Activated gamma-delta T cell treated with anti-CD3 and anti-CD28 coated beads, Interleukin-2, amount 50 U/mL, for 16 hours (primary cell): ENCODE results near the gene RNF130.

Experiments
- DNase-seq: peaks from one replicate; pipeline ENCODE4 v3.0.0-alpha.2; 2020; ENCODE audit warnings: low read depth

RNF130 gene, protein sequence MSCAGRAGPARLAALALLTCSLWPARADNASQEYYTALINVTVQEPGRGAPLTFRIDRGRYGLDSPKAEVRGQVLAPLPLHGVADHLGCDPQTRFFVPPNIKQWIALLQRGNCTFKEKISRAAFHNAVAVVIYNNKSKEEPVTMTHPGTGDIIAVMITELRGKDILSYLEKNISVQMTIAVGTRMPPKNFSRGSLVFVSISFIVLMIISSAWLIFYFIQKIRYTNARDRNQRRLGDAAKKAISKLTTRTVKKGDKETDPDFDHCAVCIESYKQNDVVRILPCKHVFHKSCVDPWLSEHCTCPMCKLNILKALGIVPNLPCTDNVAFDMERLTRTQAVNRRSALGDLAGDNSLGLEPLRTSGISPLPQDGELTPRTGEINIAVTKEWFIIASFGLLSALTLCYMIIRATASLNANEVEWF

DNA sequence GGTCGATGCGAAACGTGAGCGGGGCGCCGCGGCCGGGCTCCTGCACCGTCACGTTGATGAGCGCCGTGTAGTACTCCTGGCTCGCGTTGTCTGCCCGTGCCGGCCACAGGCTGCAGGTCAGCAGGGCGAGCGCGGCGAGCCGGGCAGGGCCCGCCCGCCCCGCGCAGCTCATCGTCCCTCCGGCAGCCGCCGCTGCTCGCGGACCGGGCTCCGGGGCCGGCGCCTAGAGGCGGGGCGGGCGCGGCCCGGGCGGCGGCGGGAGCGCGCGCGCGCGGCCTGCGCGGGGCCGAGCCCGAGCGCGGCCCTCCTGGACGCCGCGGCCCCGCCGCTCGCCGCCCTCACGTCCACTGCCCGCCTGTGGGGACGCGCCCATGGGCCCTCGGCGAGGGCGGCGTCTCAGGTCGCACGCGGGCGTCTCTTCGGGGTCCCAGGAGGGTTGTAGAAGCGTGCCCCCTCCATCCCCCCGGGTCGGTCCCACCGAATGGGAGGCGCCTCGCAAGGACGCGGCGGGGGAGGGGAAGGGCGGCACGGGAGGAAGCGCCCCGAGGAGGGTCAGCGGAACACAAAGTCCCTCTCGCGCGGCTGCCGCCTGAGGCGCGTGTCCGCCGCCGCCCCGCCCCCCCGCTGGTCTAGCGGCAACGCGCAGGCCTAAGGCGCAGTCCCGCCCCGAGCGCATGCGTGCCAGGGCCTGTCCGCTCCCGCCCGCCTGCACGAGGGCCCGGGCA is at the start of gene RNF130:
Gene RNF130, minus strand, starts transcription at position 229 of the 725 bp plus-strand sequence. Its CDS starts 57 bp downstream, at position 172.
- DNase-seq: peak; percentile 78

DNA sequence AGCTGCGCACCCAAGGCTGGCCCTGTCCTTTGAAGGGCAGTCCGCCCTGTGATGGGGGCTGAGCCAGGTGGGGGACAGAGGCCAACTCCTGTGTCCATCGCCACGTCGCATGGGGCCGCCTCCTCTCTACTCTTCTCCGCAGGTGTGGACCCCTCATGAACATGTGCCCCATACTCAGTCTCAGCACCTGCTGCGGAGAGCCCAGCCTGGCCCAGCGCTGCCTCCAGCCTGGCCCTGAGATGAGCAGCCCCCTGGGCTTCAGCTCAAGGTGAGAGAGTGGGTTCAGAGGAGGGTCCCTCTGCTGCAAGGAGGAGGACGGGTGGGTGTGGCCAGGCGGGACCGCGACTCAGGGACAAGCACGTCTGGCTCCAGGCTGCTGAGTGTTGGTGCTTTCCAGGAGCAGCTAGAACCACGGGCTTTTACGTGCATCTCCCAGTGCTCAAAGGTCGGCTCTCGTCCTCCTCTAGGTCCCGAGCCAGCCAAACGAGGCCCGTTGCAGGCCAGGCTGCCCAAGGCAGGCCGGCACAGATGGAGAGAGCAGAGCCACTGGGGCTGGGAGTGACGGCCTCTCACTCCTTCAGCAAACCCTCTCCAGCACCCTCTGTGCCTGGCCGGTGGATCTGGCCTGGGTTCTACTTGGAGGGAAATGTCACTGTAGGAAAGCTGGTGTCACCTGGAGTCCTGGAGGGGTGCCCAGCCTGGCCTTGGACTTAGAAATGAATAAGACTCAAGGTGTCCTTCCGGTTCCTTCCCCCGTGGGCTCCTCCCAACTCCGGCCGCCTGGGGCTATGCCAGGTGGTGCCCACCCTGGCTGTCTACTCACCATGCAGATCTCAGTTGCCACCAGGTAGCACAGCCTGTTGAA is 48.9 kb upstream of the RNF130 start:
- no peak for DNase-seq

DNA sequence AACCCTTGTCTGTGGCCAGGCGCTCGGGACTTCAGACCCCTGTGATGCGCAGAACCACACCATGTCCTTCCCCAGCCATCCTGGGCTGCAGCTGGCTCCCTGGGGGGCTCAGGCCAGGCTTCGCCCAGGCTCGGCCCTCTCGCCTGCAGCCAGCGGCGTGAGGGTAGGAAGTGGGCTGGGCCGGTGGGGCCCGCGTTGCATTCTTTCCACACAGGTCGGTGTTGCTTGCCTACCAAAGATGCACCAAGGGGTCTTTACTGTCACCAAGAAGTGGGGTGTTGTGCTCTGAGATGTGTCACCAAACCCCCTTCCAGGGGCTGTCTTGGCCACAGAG is 48.3 kb upstream of the RNF130 start:
- DNase-seq: no peak

DNA sequence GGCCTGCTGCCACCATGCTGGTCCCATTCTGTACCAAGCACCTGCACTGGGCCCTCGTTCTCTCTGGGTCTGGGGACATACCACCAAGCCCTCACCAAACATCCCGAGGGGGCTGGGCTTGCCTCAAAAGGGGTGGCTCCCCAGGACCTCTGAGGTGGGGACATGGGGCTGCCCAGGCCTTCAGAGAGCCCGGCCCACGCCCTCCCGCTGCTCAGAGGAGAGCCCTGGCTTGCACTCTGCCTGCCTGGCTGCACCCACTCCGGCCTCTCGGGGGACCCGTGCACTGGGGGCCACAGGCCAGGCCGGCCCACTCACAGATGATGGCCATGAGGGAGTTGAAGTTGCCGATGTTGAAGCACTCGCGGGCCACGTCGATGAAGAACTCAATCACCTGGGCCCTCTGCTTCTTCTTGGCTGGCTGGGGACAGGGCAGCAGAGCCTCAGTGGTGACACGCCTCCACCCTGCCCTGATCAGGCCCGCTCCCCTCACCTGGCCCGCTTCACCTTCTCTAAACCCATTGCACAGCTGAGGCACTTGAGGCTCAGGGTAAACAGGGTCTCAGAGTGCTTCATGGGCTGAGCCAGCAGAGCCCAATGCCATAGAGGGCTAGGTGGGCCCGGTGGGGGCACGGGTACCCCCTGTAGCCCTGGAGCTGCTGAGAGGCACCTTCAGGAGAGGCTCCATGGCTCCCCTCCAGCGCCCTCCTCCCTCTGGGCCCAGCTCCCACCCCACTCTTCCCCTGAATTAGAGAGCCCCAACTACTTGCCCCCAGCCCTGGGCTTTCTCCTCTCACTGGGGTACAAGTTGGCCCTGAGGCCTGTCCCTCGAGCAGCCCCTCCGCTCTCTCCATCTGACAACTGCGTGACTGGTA is 47.7 kb upstream of the RNF130 start:
- no peak for DNase-seq

DNA sequence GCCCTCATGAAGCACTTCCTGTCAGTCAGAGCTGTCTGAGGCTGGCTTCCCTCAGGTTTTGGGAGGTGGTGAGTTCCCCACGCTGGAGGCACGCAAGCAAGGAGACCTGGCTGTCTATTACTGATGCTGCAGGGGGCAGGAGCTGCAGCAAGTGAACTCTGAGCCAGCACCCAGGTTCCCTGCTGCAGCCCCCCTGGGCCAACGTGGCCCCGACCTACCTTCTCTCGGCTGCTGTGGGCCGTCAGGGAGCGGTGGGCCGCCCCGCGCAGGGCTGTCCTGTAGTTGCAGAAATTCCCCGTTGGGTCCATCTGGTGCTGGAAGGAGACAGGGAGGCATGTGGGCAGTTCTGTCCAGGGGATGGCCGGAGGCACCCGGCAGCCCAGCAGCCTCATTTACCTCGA is 46.8 kb upstream of the RNF130 start:
- DNase-seq: no peak

DNA sequence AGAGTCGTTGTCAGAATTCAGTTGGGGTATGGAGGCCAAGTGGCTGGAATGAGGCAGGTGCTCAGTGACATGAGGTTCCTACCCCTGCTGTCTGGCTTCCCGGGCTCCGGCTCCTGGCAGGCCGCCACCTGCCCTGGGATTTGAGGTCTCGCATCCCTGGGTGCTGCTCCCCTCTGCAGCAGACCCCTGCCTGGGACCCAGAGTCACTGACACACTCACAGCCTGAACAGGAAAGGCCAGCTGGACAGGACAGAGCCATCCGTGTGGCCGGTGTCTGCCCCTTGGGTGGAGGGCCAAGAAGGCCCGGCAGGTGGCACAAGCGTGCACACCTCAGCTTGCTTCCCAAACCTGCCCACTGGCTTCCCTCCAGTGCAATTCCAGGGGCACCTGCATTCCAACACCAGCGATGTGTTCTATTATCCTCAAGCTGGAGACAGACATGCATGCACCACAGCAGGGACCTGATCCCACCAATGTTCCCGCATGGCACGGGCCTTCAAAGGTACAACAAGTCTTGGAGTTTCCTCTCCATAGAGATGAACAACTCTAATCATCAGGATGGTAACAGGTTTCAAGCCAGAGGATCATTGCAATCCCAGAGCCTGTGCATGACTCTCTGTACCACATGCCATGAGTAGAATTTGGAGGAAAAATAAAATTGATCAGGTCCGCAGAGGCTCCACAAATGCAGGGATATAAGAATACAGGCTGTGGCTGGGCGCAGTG is 45.6 kb upstream of the RNF130 start:
- no peak for DNase-seq

DNA sequence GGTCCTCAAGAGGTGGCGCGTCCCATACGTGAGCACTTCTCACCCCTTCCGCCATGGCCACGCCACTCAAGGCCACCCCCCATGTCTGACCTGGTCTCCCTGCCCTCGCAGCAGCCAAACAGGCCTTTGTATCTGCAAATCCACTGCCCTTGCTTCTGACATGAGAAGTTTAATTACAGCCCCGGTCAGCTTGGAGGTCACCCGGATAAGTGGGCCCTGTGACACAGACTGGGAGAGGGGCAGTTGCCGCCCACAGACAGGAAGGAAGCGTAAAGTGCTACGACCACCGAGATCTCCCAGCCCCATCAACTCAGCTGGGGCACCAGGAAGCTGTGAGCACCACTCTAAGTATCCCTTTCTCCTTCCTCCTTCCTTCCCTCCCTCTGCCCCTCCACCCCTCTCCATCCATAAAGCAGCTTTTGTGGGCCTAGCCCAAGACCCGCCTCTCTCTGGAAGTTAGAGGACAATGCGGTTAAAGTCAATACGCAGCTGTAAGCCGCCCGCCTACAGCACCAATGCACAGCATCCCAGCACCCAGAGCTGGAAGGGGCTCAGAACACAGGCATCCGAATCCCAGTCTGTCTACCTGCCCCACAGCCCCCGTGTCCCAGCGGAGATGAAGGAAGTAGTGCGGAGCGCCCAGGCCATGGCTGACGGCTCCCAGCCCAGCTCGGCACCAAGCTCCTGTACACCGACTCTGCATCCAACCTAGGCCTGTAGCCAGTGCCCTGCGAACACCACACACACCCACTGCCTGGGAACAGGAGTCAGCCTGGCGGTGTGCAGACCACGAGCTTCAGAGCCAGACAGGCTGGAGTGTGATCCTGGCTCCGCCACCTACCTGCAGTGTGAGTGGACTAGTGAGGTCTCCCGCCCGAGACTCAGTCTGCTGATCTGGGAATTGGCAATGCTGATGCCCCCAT is 44.8 kb upstream of the RNF130 start:
- no peak for DNase-seq

DNA sequence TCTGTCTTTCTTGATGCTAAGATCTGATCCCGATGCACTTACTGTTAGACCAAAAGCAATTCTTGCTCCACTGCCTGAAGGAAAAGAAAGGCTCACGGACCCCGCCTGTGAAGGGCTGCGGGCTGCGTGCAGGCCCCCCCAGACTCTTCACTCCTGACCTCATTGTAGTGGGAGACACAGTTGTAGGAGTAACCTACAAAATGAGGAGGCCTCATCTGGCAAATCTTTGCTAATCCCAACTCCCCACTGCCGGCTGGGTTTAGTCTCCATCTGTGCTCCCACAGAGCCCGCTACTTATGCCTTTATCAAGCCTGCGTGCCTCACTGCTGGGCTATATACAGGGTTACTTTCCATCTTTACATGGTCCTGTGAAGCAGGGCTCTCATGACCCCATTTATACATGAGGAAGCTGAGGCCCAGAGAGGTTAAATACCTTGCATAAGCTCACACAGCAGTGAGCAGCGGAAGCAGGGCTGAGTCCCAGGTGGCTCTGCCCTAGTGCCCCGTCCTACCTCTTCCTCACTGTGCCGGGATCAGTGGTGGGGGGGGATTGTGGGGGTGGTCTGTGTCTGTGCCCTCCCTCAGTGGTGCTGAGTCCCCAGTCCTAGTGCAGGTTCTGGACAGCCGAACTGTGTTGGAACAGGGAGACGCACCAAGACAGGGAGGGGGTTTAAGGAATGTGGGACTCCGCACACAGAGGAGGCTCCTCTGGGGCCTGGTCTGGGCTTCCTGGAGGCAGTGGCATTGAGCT is 43.9 kb upstream of the RNF130 start:
- DNase-seq: no peak

DNA sequence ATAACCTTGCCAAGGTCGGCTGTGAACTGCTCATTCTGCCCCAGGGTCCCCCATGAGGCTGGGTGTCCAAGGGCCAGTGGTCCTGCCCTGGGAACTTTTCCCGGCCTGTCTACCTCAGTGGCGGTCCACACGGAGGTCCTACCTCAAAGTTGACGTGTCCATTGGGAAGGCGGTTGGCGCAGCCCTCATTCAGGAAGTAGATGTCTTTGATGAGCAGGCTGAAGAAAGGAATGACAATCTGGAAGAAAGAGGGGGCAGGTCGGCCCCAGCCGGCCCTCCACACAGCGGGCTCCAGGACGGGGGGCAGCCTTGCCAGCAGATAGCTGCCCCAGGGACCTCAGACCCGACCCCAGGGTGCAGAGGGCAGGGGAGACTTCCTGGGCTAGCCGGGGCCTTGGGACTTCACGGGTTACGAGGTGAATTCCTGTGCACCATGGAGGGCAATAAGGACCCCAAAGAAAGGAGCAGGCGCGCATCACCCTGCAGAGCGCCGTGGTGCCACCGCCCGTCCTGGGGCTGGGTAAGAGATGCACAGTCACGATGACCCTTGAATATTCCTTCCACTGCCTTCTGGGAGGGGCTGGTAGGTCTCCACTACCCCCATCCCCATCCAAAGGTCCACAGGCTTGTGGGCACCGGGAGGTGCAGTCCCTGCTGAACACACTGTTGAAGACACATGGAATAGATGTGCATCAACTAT is 42.9 kb upstream of the RNF130 start:
- DNase-seq: no peak

DNA sequence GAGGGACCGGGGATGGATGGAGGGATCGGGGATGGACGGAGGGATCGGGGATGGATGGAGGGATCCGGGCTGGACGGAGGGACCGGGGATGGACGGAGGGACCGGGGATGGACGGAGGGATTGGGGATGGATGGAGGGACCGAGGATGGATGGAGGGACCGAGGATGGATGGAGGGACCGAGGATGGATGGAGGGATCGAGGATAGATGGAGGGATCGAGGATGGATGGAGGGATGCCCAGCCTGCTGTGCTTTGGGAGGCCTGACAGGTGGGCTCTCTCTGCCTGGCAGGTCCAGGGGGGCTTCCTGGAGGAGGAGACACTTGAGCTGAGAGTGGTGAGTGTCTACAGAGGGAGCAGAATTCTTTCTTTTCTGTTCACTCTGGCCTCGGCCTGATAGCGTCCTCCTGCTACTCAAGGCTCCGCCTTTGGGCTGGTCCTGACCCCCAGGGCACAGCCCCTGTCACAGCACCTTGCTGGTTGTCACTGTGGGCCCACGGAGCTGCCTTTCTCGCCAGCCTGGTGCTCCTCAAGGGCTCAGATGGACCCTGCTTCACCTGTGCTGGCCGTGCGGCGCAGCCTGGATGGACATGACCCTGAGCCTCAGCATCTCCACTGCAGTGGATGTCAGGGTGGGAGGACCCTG is 42.2 kb upstream of the RNF130 start:
- no peak for DNase-seq

DNA sequence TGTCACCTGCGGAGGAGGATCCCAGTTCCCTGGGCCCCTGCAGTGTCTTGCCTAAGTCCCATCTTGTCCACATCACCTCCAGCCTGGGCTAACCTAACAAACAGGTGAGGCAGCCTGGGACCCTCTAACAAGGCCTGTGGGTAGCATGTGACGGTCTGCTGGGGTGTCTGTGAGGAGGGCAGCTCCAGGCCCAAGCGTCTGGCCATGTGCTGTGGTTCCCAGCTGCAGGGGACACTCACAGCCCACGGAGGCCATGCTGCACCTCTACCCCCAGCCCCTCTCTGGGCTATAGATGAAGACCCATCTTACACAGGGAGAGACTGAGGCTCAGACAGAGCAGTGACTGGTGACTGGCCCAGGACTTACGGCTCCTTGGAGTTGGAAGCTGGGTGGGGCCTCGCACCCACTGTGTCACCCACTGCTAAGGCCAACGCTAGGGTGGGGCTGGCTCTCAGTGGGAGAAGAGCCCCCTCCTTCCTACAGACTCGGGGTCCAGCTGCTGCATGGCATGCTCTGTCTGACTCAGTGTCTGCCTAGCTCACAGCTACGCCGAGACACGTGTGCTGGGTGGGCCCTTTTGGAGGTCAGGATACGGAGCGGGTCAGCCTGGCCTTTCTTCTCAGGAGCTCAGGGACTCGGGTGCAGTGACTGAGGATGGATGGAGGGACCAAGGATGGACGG is 40.8 kb upstream of the RNF130 start:
- DNase-seq: no peak

DNA sequence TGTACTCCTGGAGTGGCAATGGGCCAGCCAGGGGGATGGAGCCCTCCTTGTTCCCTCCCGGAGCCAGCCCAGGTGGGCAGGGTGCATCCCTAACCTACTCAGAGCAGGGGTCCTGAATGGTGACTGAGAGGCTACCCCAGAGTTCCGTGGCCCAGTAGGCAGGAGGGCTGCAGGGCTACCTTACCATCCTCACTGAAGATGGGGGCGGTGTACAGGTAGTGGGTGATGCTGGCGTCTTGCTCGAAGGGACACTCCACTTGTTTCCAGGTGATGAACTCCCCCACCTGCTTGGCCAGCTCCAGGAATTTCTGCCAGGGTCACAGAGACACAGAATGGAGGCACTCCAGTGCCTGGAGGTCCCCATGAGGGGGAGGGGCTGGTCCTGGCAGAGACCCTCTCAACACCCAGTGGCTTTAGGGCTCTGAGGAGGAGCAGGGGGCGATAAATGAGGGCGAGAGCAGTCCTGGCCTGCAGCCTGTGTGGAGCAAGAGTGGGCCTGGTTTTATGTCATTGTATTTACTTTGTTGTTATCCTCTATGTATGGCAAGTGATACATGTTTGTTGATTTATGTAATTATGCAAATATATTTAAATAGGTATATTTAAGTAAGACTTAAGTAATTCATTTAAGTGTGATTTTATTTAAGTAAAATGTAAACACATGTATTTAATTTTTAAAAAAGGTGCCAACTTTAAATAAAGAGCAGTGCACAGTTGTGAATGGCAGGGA is 39.9 kb upstream of the RNF130 start:
- DNase-seq: no peak

DNA sequence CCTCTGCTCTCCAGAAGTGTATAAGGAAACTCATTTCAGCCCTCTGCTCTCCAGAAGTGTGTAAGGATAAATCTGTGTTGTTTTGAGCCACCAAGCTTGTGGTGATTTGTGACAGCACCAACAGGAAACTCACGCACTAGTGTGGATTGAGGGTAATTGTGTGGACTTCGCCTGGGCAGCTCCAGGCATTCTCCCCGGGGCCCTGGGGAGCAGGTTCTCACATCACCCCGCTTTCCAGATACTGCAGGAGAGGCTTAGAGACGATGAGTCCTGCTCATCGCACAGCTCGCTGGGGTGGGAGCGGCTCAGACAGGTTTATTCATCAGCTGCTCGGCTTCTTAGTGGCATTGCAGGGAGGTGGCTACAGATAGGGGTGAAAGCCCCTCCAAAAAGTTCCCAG is 38.4 kb upstream of the RNF130 start:
- DNase-seq: no peak

DNA sequence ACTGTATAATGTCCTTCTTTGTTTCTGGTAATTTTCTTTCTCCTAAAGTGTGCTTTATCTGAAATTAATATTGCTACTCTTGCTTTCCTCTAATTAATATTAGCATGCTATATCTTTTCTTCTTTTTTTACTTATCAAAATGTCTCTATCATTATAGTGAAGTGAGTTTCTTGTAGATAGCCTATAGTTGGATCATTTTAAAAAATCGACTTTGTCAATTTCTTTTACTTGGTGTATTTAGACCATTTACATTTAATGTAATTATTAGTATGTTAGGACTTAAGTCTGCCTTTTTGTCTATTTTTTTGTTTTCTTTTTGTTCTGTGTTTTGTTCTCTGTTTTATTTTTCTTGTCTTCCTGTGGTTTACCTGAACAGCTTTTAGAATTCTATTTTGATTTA is 35.4 kb upstream of the RNF130 start:
- no peak for DNase-seq

DNA sequence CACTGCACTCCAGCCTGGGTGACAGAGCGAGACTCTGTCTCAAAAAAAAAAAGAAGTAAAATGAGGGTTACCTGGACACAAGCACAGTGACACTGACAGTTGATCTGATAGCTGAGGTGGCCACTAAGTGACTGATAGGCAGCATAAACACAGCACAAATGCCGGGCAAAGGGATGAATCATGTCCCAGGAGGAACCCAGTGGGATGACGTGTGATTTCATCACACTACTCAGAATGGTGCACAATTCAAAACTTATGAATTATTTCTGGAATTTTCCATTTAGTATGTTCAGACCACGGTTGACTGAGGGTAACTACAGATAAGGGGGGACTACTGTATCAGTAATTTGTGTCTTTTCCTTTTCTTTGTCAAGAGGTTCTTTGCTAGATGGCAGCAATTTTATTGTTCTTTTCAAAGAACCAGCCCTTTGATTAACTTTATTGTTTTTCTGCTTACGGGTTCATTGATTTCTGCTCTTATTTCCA is 34.3 kb upstream of the RNF130 start:
- no peak for DNase-seq

DNA sequence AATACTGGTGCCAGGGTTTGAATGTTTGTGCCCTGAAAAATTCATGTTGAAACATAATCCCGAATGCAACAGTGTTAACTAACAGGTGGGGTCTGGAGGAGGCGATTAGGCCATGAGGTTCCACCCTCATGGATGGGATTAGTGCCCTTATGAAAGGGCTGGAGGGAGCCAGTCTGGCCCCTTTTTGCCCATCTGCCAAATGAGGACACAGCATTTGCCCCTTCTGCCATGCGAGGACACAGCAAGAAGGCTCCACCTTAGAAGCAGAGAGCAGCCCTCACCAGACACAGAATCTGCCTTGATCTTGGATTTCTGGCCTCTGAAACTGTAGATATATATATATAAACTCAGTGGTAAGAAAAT is 32.6 kb upstream of the RNF130 start:
- no peak for DNase-seq
